BE2C (cell line): ENCODE results near the gene HAL.

Source experiments
- DNase-seq: peaks from one replicate; pipeline ENCODE4 v3.0.0-alpha.2; 2020
- H3K27me3 ChIP-seq: fragments of 250-450 bp; sonication (Bioruptor Pico); 2 replicates; pipeline ENCODE4 v1.5.1; 2020; ENCODE audit warnings: mild to moderate bottlenecking
- H3K36me3 ChIP-seq: fragments of 250-450 bp; sonication (Bioruptor Pico); 2 replicates; pipeline ENCODE4 v1.5.1; 2020; ENCODE audit warnings: mild to moderate bottlenecking
- H3K4me1 ChIP-seq: fragments of 250-450 bp; sonication (Bioruptor Pico); 2 replicates; pipeline ENCODE4 v1.5.1; 2020
- H3K4me3 ChIP-seq: 2 replicates; pipeline ENCODE4 v1.5.1; 2011; ENCODE audit warnings: low read depth, low read length
- H3K9me3 ChIP-seq: fragments of 250-450 bp; sonication (Bioruptor Pico); 2 replicates; pipeline ENCODE4 v1.5.1; 2020
- TF ChIP-seq, protein P1 (sequence below): IDR thresholded peaks from 2 replicates; pipeline ENCODE4 v1.5.1; 2012; ENCODE audit warnings: mild to moderate bottlenecking, low read depth, low read length

Gene HAL

DNA sequence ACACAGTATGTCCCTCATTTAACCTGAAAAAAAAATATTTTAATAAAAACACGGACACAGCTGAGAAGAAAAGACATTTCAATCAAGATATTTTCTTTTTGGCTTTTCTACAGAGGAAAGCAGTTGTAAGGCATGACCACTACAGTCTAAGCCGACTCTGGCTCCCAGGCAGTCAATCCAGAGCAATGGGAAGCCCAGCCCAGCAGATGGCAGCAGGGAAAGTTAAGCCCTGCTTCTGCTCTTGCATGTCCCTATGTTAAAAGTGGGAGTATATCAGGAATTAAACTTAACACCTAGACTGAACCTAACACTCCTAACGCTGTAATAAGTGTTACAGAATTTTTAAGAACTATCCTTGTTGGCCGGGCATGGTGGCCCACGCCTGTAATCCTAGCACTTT is 19.5 kb upstream of the HAL start:
- DNase-seq, result peak; percentile 24
- Histone ChIP-seq H3K36me3 (peaks cover 8% of the 10 kb centered on the region), H3K4me3 (no peak overlapping the region), H3K27me3 (no peaks in the 10 kb centered on the region), H3K9me3 (no peaks in the 10 kb centered on the region), H3K4me1 (no peaks in the 10 kb centered on the region)
- TF ChIP-seq, protein P1, sequence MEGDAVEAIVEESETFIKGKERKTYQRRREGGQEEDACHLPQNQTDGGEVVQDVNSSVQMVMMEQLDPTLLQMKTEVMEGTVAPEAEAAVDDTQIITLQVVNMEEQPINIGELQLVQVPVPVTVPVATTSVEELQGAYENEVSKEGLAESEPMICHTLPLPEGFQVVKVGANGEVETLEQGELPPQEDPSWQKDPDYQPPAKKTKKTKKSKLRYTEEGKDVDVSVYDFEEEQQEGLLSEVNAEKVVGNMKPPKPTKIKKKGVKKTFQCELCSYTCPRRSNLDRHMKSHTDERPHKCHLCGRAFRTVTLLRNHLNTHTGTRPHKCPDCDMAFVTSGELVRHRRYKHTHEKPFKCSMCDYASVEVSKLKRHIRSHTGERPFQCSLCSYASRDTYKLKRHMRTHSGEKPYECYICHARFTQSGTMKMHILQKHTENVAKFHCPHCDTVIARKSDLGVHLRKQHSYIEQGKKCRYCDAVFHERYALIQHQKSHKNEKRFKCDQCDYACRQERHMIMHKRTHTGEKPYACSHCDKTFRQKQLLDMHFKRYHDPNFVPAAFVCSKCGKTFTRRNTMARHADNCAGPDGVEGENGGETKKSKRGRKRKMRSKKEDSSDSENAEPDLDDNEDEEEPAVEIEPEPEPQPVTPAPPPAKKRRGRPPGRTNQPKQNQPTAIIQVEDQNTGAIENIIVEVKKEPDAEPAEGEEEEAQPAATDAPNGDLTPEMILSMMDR, result peak; percentile 47

DNA sequence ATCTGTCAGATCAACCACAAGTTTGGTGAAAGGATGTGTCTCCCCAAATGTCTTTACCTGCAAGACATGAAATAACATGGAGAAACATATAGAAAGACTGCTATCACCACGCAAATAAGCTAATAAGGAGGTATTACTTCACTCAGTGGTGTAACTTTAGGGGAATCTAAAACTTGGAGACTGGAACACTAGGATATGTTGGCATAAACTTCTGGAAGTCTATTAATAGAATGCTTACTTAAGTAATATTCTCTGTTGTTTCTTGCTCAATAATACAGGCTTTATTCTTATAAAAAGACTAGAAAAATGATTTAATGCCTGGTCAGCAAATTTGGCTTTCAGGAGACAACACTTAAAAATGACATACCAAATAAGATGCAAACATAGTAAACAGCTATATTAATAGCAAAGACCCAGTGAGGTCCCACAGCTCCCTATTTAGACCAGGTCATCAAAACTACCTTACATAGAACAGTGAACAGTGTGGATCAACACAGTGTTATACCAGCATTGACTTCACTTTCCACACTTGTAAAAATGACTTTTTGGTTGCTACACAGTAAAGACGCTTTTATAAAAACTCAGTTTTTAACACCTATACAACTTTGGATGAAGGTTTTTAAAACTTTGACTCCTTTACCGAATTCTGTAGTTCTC is 18.9 kb upstream of the HAL start:
- no peaks in the 10 kb centered on the region for H3K9me3 ChIP-seq
- no peak for DNase-seq
- no peak overlapping the region for H3K4me3 ChIP-seq
- no peaks in the 10 kb centered on the region for H3K27me3 ChIP-seq
- TF ChIP-seq, protein P1, result no peak
- H3K36me3 ChIP-seq, result peaks cover 8% of the 10 kb centered on the region
- H3K4me1 ChIP-seq, result no peaks in the 10 kb centered on the region

DNA sequence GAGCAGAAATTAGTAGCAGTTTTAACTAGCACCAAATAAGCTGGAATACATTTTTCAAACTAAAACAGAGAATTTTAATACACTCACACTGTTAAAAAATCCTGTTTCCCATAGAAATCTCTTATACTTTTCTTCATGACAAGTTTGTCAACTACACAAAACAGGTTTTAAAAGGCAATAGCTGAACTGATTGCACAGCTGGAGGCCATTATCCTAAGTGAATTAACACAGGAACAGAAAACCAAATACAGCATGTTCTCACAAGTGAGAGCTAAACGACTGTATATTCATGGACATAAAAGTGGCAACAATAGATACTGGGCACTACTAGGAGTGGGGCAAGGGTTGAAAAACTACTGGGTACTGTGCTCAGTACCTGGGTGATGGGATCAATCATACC is 11.6 kb upstream of the HAL start:
- no peak for DNase-seq
- H3K9me3 ChIP-seq, result no peaks in the 10 kb centered on the region
- peaks cover 4% of the 10 kb centered on the region; the same call in 1 of the 2 replicates for H3K4me1 ChIP-seq
- no peak overlapping the region for H3K4me3 ChIP-seq
- TF ChIP-seq, protein P1, result no peak
- peaks cover 8% of the 10 kb centered on the region for H3K36me3 ChIP-seq
- no peaks in the 10 kb centered on the region for H3K27me3 ChIP-seq

DNA sequence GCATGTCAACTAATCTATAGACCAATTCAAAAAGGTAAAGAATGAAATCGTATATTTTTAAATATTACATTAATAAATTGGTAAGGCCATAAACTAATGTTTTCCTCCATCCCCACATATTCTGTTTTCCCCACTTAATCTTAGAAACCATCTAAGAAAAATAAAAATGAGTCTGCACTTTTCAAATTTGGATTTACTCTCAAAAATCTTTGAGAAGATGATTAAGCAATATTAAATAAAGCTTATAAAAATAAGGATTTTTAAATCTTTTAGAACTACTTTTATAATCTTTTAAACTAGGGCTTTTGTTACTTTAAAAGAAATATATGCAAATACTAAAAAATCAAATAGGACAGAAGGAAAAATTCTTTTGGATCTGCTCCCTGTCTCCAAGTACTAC is 10.6 kb upstream of the HAL start:
- H3K27me3 ChIP-seq, result no peaks in the 10 kb centered on the region
- no peak overlapping the region for H3K4me3 ChIP-seq
- peaks cover 4% of the 10 kb centered on the region; the same call in 1 of the 2 replicates for H3K4me1 ChIP-seq
- no peaks in the 10 kb centered on the region; the same call in none of the 2 replicates for H3K36me3 ChIP-seq
- TF ChIP-seq, protein P1, result no peak
- DNase-seq, result no peak
- no peaks in the 10 kb centered on the region for H3K9me3 ChIP-seq

DNA sequence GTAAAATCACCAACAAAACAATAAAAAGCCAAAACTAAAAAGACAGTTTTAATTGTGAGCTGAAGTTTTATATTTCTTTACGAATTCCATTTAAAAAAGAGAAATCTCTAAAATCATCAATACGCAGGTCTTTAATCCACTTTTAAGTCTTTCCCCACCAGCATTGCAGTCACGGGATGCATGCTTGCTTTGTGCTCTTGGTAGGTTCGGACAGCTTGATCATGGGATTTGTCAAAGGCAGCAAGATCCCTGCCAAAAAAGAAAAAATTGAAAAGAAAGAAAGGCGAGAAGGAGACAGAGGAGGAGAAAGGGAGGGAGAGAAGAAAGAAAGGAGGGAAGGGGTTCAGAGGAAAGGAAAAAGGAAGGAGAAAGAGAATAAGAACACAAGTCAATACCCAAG is 4.7 kb upstream of the HAL start:
- DNase-seq, result no peak

DNA sequence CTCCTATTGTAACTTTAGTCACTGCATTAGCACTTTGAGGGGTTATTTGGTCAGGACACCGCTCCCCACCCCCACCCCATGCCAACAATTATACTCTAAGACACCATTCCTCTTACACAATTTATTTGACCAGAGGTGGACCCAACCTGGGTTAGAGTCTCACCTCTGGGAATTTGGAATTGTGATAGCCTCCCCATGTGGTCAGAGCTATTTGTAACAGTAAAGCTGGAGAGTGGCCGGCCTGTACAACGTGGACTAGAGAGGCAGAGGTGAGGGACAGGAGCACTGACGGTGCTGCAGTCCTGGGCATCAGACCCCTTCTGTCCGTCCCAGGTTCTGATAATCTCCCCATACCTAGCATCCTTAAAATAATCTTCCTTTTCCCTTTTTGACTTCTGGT is 3.3 kb upstream of the HAL start:
- TF ChIP-seq, protein P1, result no peak
- H3K36me3 ChIP-seq, result no peaks in the 10 kb centered on the region; the same call in none of the 2 replicates
- H3K4me3 ChIP-seq, result no peak overlapping the region
- no peaks in the 10 kb centered on the region for H3K9me3 ChIP-seq
- no peak for DNase-seq
- H3K27me3 ChIP-seq, result no peaks in the 10 kb centered on the region
- no peaks in the 10 kb centered on the region for H3K4me1 ChIP-seq

More for the DNA sequence above, 4.7 kb upstream of the HAL start:
- Histone ChIP-seq H3K4me1 (no peaks in the 10 kb centered on the region), H3K9me3 (no peaks in the 10 kb centered on the region), H3K36me3 (no peaks in the 10 kb centered on the region; the same call in none of the 2 replicates), H3K27me3 (no peaks in the 10 kb centered on the region), H3K4me3 (no peak overlapping the region)
- TF ChIP-seq, protein P1, result no peak
